ENCODE data around the gene PNCK.

DNA sequence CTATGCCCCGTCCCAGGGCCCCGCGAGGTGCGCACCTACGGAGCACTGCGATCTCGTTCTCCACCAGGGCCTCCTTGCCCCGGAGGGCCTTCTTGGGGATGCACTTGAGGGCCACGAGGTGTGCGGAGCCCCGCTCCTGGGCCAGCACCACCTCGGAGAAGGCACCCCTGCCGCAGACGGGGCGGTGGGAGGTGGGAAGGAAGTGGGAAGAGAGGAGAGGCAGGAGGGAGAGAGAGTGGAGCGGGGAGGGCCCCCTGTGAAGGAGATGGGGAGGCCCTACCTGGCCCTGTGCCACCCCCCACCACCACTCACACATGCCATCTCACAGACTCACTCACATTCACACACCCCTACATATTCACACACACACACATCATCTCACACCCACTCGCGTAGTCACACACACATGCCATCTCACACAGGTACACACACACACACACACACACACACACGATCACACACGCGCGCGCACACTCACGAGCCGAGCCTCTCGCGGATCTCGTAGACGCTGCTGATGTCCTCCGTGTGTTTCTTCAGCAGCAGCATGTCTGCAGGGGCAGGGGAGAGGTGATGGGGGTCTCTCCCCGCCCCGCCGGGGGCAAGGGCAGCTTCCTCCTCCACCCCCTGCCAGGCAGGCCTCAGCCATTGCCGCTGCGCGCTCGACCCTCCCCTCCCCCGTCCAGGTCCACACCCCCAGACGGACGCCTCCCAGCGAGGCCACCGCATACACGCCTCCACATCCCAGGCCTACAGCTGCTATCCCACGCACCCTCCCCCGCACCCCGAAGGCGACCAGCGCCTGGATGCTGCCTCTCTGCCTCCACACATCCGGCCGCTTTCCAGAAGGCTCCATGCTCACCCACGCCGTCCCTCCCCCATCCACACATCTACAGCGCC, 834 bp downstream of the PNCK start:
- TF ChIP-seq, protein P1, sequence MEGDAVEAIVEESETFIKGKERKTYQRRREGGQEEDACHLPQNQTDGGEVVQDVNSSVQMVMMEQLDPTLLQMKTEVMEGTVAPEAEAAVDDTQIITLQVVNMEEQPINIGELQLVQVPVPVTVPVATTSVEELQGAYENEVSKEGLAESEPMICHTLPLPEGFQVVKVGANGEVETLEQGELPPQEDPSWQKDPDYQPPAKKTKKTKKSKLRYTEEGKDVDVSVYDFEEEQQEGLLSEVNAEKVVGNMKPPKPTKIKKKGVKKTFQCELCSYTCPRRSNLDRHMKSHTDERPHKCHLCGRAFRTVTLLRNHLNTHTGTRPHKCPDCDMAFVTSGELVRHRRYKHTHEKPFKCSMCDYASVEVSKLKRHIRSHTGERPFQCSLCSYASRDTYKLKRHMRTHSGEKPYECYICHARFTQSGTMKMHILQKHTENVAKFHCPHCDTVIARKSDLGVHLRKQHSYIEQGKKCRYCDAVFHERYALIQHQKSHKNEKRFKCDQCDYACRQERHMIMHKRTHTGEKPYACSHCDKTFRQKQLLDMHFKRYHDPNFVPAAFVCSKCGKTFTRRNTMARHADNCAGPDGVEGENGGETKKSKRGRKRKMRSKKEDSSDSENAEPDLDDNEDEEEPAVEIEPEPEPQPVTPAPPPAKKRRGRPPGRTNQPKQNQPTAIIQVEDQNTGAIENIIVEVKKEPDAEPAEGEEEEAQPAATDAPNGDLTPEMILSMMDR (IDR thresholded peaks at IDR 0.05): no peak
- TF ChIP-seq POLR2A (IDR thresholded peaks at IDR 0.05): no peak
- TF ChIP-seq EP300 (IDR thresholded peaks at IDR 0.05): no peak
